ENCODE data around the gene SLC9A9.
"Not testable (repeated sequence)": the region's sequence is repeated elsewhere in the genome, so short reads cannot be mapped to it uniquely, and the experiment has no call there.

SLC9A9 gene

GRCh38 chr3:143535994-143536784 lies 312.1 kb downstream of the SLC9A9 start:
- DNase-seq: no peak

- no peak for DNase-seq
Measured at GRCh38 chr3:143533391-143533790, 314.9 kb downstream of the SLC9A9 start.

- no peak for DNase-seq
Measured at GRCh38 chr3:143532091-143532490, 316.2 kb downstream of the SLC9A9 start.

DNA sequence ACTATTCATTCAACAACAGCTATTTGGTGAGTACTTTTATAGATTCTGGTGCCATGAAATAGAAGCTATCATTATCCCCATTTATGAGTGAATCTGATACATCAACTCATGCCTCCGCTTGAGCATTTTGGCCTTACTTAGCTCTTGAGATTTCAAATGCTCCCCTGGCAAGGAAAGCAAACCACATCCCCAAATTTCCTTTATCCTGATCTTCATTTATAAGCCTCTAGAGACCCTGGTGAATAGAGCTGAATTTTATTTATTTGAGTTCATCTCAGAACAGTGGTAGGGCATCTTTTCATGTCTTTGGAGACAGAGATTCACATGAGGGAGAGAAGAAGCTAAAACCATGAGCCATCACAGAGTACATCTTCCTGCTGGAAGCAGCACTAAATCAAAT lies 317.2 kb downstream of the SLC9A9 start:
- no peak for DNase-seq

GRCh38 chr3:143529798-143530197 lies 318.5 kb downstream of the SLC9A9 start:
- no peak for DNase-seq

DNA sequence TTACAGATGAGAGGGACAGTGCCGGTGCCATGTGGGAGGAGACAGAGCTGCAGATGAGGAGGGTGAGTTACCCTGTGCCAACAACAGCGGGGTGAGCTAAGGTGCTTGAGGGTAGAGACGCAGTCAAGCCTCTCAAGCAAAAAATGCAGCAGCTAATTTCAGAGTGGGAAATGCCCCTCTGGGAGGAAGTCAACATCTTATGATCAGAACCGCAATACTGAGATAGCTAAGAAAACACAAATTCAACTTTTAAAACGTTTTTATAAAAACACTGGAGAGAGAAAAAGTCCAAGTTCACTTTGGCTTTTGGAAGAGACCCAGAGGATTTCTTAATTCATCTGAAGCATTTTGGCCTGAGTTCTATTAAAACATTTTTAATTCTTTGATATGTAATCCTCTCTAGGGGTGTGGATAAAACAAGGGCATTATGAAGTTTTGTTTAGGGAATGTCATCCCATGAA lies 319.2 kb downstream of the SLC9A9 start:
- no peak for DNase-seq

GRCh38 chr3:143526011-143526545 lies 322.2 kb downstream of the SLC9A9 start:
- DNase-seq: no peak

DNA sequence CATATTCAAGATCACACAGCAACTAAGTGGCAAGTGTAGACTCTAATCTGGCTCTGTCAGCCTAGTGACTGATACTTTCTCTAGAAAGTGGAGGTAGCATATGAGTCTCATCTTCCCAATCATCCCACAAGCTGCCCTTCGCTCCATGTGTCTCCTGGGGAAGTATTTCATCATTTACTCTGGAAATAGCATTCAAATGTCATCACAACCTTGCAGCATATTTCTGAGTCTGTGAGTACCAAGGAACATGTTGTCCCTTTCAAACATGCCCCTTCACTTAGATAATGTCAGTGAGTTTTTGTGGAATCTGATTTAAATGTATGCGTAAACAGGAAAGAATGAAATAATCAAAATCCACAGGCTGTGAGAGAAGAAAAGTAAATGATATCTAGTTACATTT lies 322.9 kb downstream of the SLC9A9 start:
- no peak for DNase-seq

DNA sequence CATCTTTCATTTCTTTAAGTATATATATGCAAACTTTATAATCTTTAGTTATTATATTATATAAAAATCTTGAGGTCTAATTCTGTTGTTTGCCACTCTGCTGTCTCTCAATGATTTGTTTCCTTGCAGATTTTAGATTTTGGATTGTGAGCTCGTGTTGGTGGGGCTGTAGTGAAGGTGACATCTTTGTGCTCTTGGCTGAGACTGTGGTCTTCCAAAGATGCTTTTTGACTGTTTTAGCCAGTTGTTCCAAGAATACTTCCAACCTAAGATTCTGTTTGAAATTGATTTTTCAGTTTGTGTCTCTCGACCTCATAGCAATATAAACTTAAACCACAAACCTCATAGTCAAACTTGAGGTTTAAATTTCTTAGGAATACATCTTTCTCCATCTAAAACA lies 326.5 kb downstream of the SLC9A9 start:
- no peak for DNase-seq

GRCh38 chr3:143517131-143517530 lies 331.1 kb downstream of the SLC9A9 start:
- not testable (repeated sequence) for DNase-seq

- DNase-seq: no peak
Measured at GRCh38 chr3:143514874-143515273, 333.4 kb downstream of the SLC9A9 start.

DNA sequence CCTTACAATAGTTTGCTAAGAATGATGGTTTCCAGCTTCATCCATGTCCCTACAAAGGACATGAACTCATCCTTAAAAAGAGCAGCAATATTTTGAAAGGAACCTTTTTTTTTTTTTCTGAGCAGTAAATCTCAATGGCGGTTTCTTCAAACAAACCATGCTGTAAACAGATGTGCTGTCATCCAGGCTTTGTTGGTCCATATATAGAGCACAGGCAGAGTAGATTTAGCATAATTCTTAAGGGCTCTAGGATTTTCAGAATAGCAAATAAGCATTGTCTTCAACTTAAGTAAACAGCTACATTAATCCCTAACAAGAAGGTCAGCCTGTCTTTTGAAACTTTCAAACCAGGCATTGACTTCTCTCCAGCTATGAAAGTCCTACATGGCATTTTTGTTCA lies 334.2 kb downstream of the SLC9A9 start:
- DNase-seq: no peak

- DNase-seq: no peak
Measured at GRCh38 chr3:143511174-143511879, 336.9 kb downstream of the SLC9A9 start.

GRCh38 chr3:143510601-143511000 lies 337.7 kb downstream of the SLC9A9 start:
- DNase-seq: no peak

- no peak for DNase-seq
Measured at GRCh38 chr3:143507735-143508580, 340.3 kb downstream of the SLC9A9 start.

DNA sequence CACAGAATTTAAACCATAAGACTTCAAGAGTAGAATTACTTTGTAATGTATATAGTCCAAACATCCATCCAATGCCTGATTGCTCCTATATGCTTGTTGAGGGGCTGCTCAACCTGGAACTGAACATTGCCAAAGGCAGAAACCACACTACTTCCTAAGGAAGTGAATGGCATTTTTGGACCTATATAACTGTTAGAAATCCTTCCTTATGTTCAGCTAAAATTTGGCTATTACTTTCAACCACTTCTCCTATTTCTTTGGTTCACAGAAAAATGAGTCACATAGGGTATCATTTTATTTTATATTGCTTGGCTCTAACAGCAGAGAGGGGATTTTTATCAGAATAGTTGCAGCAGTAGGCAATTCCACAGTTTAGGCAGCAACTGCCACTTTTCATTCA lies 342.1 kb downstream of the SLC9A9 start:
- DNase-seq: no peak

- no peak for DNase-seq
Measured at GRCh38 chr3:143503325-143503885, 344.9 kb downstream of the SLC9A9 start.

DNA sequence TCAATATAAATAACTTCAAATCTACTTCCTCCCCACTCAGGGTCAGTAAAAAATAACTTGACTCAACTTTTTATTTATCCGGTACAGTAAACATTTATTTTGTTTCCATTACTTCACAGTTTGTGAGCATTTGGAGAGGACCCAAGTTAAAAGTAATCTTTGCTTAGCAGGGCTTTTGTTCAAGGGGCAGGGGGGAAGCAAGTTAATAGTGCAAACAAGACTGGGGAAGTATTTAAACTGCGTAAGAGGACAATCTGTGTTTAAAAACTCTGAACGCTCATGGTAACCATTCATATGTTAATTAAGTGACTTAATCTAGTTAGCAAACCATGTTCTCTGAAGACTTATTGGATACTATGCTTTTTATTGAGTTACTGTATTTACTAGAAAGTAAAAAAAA lies 346.2 kb downstream of the SLC9A9 start:
- no peak for DNase-seq

- DNase-seq: no peak
Measured at GRCh38 chr3:143497382-143497781, 350.9 kb downstream of the SLC9A9 start.

GRCh38 chr3:143496191-143496590 lies 352.1 kb downstream of the SLC9A9 start:
- DNase-seq: no peak

DNA sequence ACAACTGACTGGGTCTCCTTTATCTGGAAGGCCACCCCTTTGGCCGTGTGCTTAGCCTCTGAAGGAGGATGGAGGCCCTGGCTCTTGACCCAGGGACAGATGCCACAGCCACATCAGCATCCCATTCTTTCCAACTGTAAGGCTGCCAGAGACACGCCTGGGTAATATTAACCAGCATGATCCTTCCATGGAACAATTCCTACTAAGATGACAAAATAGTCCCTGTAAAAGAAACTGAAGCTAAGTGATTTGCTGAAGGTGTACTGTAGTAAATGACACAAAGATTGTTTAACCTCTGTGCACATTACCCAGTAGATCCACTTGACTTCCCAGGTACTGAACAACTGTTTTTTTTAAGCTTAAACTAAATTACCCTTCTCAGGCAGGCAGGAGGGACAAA lies 352.7 kb downstream of the SLC9A9 start:
- DNase-seq: no peak

GRCh38 chr3:143486611-143487010 lies 361.7 kb downstream of the SLC9A9 start:
- DNase-seq: no peak

Measured in activated CD4-positive, alpha-beta T cell treated with anti-CD3 and anti-CD28 coated beads for 48 hours (primary cell).